T-cell (primary cell): ENCODE results near the gene BAG2. TPM values are rescaled to one million over a fixed set of nuclear protein-coding genes. Genes with fewer than 3 reads are reported as not detected.

Experiments used
- ATAC-seq, 4 experiments: fragments of 200-7000 bp in 3 of 4; fragments of 150-1000 bp in 1 of 4; cut with Tn5 transposase; replicated peaks in 1 of 4; 1 replicate in 3 of 4; 2 replicates in 1 of 4; pipeline ENCODE4 v1.10.0; 2021; ENCODE audit warnings: moderate library complexity in 3 of 4, mild to moderate bottlenecking in 2 of 4, moderate number of reproducible peaks in 1 of 4
- CTCF ChIA-PET, 2 donors: fragments of 300-600 bp; sonication (Branson Sonifier 250); formaldehyde crosslinking; loops; one replicate each; lab custom pipeline; 2022; ENCODE audit warnings: antibody characterized with exemption in 2 of 2; lab: Charles Lee
- POLR2A ChIA-PET, 2 donors: fragments of 300-600 bp; sonication (Branson Sonifier 250); formaldehyde crosslinking; loops; one replicate each; lab custom pipeline; 2022; ENCODE audit warnings: antibody characterized with exemption in 2 of 2; lab: Charles Lee
- DNase-seq, 35 experiments: peaks; one replicate each; pipeline versions ENCODE4 v3.0.0 to v3.0.0-alpha.2; 2013 to 2023
- H3K27ac ChIP-seq: one replicate; pipeline ENCODE4 v1.5.1; 2013; ENCODE audit warnings: low read length
- H3K27me3 ChIP-seq, 2 experiments: replicated peaks in 1 of 2; 1 replicate in 1 of 2; 2 replicates in 1 of 2; pipeline versions ENCODE4 v1.6.1 to v1.7.0; 2013; ENCODE audit warnings: low read length in 1 of 2, mixed read lengths in 1 of 2; ENCODE audit not compliant: control insufficient read depth in 2 of 2, insufficient read depth in 2 of 2; ENCODE audit errors: extremely low read depth in 1 of 2
- H3K36me3 ChIP-seq, 2 donors: 1 replicate in 1 of 2; 2 replicates in 1 of 2; pipeline versions ENCODE4 v1.6.1 to v1.7.0; 2013; ENCODE audit warnings: low read length in 1 of 2; ENCODE audit not compliant: control insufficient read depth in 2 of 2, insufficient read depth in 1 of 2; ENCODE audit errors: extremely low read depth in 1 of 2
- H3K4me1 ChIP-seq, 2 experiments: 1 replicate in 1 of 2; 2 replicates in 1 of 2; pipeline versions ENCODE4 v1.6.1 to v1.7.0; 2013; ENCODE audit warnings: low read length in 2 of 2, mixed read lengths in 1 of 2; ENCODE audit not compliant: insufficient read depth in 2 of 2, control insufficient read depth in 1 of 2; ENCODE audit errors: extremely low read depth in 1 of 2
- H3K4me3 ChIP-seq, 2 donors: 1 replicate in 1 of 2; 2 replicates in 1 of 2; pipeline versions ENCODE4 v1.5.1 to v1.7.0; 2013; ENCODE audit warnings: mild to moderate bottlenecking in 2 of 2, low read length in 1 of 2, moderate library complexity in 1 of 2; ENCODE audit not compliant: control insufficient read depth in 1 of 2; ENCODE audit errors: extremely low read depth in 1 of 2
- H3K9me3 ChIP-seq: 2 replicates; pipeline ENCODE4 v1.7.0; 2013
- H3K27ac Mint-ChIP-seq, 2 donors: one replicate each; pipeline ENCODE4 v1.8.0; 2020 to 2021; ENCODE audit warnings: mild to moderate bottlenecking in 2 of 2, mixed read lengths in 2 of 2
- H3K27me3 Mint-ChIP-seq, 2 donors: one replicate each; pipeline ENCODE4 v1.8.0; 2021 to 2022; ENCODE audit warnings: mixed read lengths in 2 of 2
- H3K36me3 Mint-ChIP-seq: one replicate; pipeline ENCODE4 v1.8.0; 2021; ENCODE audit warnings: mixed read lengths
- H3K4me1 Mint-ChIP-seq, 3 donors: one replicate each; pipeline ENCODE4 v1.8.0; 2020 to 2022; ENCODE audit warnings: mixed read lengths in 3 of 3, mild to moderate bottlenecking in 1 of 3
- H3K4me3 Mint-ChIP-seq, 3 donors: one replicate each; pipeline ENCODE4 v1.8.0; 2020 to 2022; ENCODE audit warnings: mild to moderate bottlenecking in 3 of 3, mixed read lengths in 3 of 3, moderate library complexity in 3 of 3
- H3K9me3 Mint-ChIP-seq, 3 donors: one replicate each; pipeline ENCODE4 v1.8.0; 2020 to 2022; ENCODE audit warnings: mixed read lengths in 3 of 3
- WGBS: methylation state at CpG from one replicate; pipeline ENCODE4 v1.1.5; 2013; ENCODE audit warnings: missing lambda C conversion rate; ENCODE audit not compliant: insufficient coverage; 5-methylcytosine and 5-hydroxymethylcytosine counted together
- total RNA-seq, 35 experiments: library from RNA in 6 of 35; stranded (reverse) in 6 of 35; fragments of 120-200 nt in 1 of 35; gene quantifications; one replicate each; pipeline versions ENCODE4 v1.2.1 to v1.2.4 and lab custom pipeline; 2013 to 2026

Gene BAG2
- total RNA-seq, 5 donors from 2014 or later (not counting 1 experiment from before 2014, with no cell fraction given) = 3.2 to 5.1 (median 3.9) TPM

- ATAC-seq (peak; percentile 91 to 93 (median 91)), DNase-seq (peak; percentile 52 to 92 (median 74))
- Histone ChIP-seq H3K4me1 (peaks cover 8% of the 10 kb centered on the region in 2 experiments), H3K4me3 (peak within 1 kb of the TSS; percentile 77 to 91), H3K9me3 (no peaks in the 10 kb centered on the region), H3K27me3 (peaks cover 0 to 8% of the 10 kb centered on the region in 2 experiments), H3K36me3 (no peaks in the 10 kb centered on the region), H3K27ac (no peak within 1 kb of the TSS)
- ChIA-PET POLR2A (no interaction called here), CTCF (interaction anchor here (0.6 to 1.3 kb wide), 4 partner anchors 45 to 126 kb away, joined by 3 to 8 read pairs (median 4); no protein-coding TSS in a partner anchor)
- under 1% methylated on average over 63 of the region's 69 CpGs for WGBS
- peak within 1 kb of the TSS; percentile 97 to 99 (median 99) for H3K4me3 Mint-ChIP-seq
- H3K27me3 Mint-ChIP-seq = peaks cover 14 to 30% of the 10 kb centered on the region in 2 donors
- no peaks in the 10 kb centered on the region for H3K36me3 Mint-ChIP-seq
- H3K9me3 Mint-ChIP-seq = no peaks in the 10 kb centered on the region
- peaks cover 8 to 11% (median 10%) of the 10 kb centered on the region in 3 donors for H3K4me1 Mint-ChIP-seq
- peak within 1 kb of the TSS; percentile 79 to 94 for H3K27ac Mint-ChIP-seq
Observed at GRCh38 chr6:57221936-57222742, 50.0 kb downstream of the BAG2 start, which contains the start of gene RAB23. TSS of gene RAB23 (minus strand) at chr6:57222307. CDS start at chr6:57210380, 11,927 bp downstream.

GRCh38 chr6:57222743-57223077 lies 50.6 kb downstream of the BAG2 start:
- H3K27ac Mint-ChIP-seq = no peak overlapping the region
- ATAC-seq (no peak), DNase-seq (peak in 1 of 35 experiments; percentile 33)
- Histone ChIP-seq H3K36me3 (no peaks in the 10 kb centered on the region), H3K9me3 (no peaks in the 10 kb centered on the region), H3K27me3 (peaks cover 0 to 6% of the 10 kb centered on the region in 2 experiments), H3K4me1 (peaks cover 8% of the 10 kb centered on the region in 2 experiments), H3K4me3 (peak overlapping the region; percentile 77 to 91), H3K27ac (no peak overlapping the region)
- peaks cover 14 to 26% of the 10 kb centered on the region in 2 donors for H3K27me3 Mint-ChIP-seq
- no peaks in the 10 kb centered on the region for H3K36me3 Mint-ChIP-seq
- POLR2A ChIA-PET = interaction anchor here in 1 of 2 donors (0.6 kb wide), 1 partner anchor 110 kb away, joined by 3 read pairs; no protein-coding TSS in a partner anchor
- H3K9me3 Mint-ChIP-seq = no peaks in the 10 kb centered on the region
- no CpG with 5 or more reads among the region's 5 CpGs for WGBS
- H3K4me1 Mint-ChIP-seq = peaks cover 8 to 11% (median 10%) of the 10 kb centered on the region in 3 donors
- CTCF ChIA-PET = interaction anchor here in 1 of 2 donors (1.3 kb wide), 1 partner anchor 93 kb away, joined by 5 read pairs; no protein-coding TSS in a partner anchor
- peak overlapping the region; percentile 97 to 99 (median 99) for H3K4me3 Mint-ChIP-seq

- H3K9me3 Mint-ChIP-seq = no peaks in the 10 kb centered on the region
- no peak overlapping the region for H3K27ac Mint-ChIP-seq
- Histone ChIP-seq H3K27ac (no peak overlapping the region), H3K36me3 (no peaks in the 10 kb centered on the region), H3K4me1 (peaks cover 8% of the 10 kb centered on the region in 2 experiments), H3K4me3 (no peak overlapping the region), H3K27me3 (peaks cover 0 to 6% of the 10 kb centered on the region in 2 experiments), H3K9me3 (no peaks in the 10 kb centered on the region)
- CTCF ChIA-PET = no interaction called here
- H3K36me3 Mint-ChIP-seq = no peaks in the 10 kb centered on the region
- no peak overlapping the region for H3K4me3 Mint-ChIP-seq
- WGBS = no CpG with 5 or more reads among the region's 1 CpG
- H3K4me1 Mint-ChIP-seq = peaks cover 8 to 11% (median 10%) of the 10 kb centered on the region in 3 donors
- POLR2A ChIA-PET = no interaction called here
- no peak for ATAC-seq
- H3K27me3 Mint-ChIP-seq = peaks cover 16 to 25% of the 10 kb centered on the region in 2 donors
- no peak for DNase-seq
Observed at GRCh38 chr6:57224769-57225515, 52.8 kb downstream of the BAG2 start.

GRCh38 chr6:57226221-57226620 lies 54.1 kb downstream of the BAG2 start:
- Histone ChIP-seq H3K9me3 (no peaks in the 10 kb centered on the region), H3K27ac (no peak overlapping the region), H3K27me3 (peaks cover 0 to 5% of the 10 kb centered on the region in 2 experiments), H3K4me3 (no peak overlapping the region), H3K4me1 (peaks cover 3 to 6% of the 10 kb centered on the region in 2 experiments), H3K36me3 (no peaks in the 10 kb centered on the region)
- H3K9me3 Mint-ChIP-seq = no peaks in the 10 kb centered on the region
- no peak for DNase-seq
- CTCF ChIA-PET = no interaction called here
- H3K27me3 Mint-ChIP-seq = peaks cover 18 to 25% of the 10 kb centered on the region in 2 donors
- POLR2A ChIA-PET = no interaction called here
- H3K4me3 Mint-ChIP-seq = no peak overlapping the region
- ATAC-seq = no peak
- 88% methylated on average over 2 of the region's 2 CpGs for WGBS
- H3K4me1 Mint-ChIP-seq = peaks cover 6 to 11% (median 8%) of the 10 kb centered on the region in 3 donors
- no peaks in the 10 kb centered on the region for H3K36me3 Mint-ChIP-seq
- H3K27ac Mint-ChIP-seq = no peak overlapping the region

Other genes with a start within 250 kb of the BAG2 start
- not detected for gene BEND6, start 217.2 kb upstream of the BAG2 start, total RNA-seq
- 10 to 100 TPM; 12.5 to 20.5 (median 15.2) TPM for gene KIAA1586, start 125.6 kb upstream of the BAG2 start, total RNA-seq
- 100 to 1,000 TPM in 2 of 5 donors, 10 to 100 TPM in 3; 68.0 to 124 (median 78.1) TPM for gene ZNF451, start 82.1 kb upstream of the BAG2 start, total RNA-seq
- gene RAB23, start 50.0 kb downstream of the BAG2 start, total RNA-seq = 1 to 10 TPM in 2 of 5 donors, under 1 TPM in 3; 0.23 to 1.6 (median 0.82) TPM
- gene PRIM2, start 145.3 kb downstream of the BAG2 start, total RNA-seq = 10 to 100 TPM; 11.5 to 17.9 (median 12.0) TPM